ENCODE results near the gene LHFPL6. TPM values are rescaled to one million over a fixed set of nuclear protein-coding genes. Genes with fewer than 3 reads are reported as not detected.

Gene LHFPL6
- total RNA-seq, 1 experiment from 2014 or later: 3.6 TPM

GRCh38 chr13:39602277-39602613, 748 bp downstream of the LHFPL6 start:
- H3K9me3 Mint-ChIP-seq (ENCODE audit: unreplicated experiment): no peaks in the 10 kb centered on the region
- H3K36me3 Mint-ChIP-seq (ENCODE audit: insufficient read depth, unreplicated experiment): no peaks in the 10 kb centered on the region
- Histone ChIP-seq H3K27me3 (replicated peaks; ENCODE audit: control insufficient read depth, insufficient read depth, low read length) (0 out of 2 replicates have a peak, but pooled peaks cover 2% of the 10 kb centered on the region), H3K4me3 (ENCODE audit: low read depth, low read length) (peak overlapping the region; percentile 53), H3K4me1 (0 out of 2 replicates have a peak, but pooled peaks cover 4% of the 10 kb centered on the region), H3K9me3 (no peaks in the 10 kb centered on the region), H3K36me3 (ENCODE audit: control insufficient read depth, insufficient read depth, low read length) (no peaks in the 10 kb centered on the region)
- intact Hi-C loops (cut with micrococcal nuclease; ENCODE audit: unreplicated experiment): loop anchor here (2.0 to 5.0 kb wide), 3 partner anchors 37 to 455 kb away; no protein-coding TSS in a partner anchor
- CTCF ChIA-PET: interaction anchor here (0.8 to 1.0 kb wide), 2 partner anchors 185 to 196 kb away, joined by 3 to 4 read pairs; no protein-coding TSS in a partner anchor
- peak overlapping the region; percentile 83 for H3K4me3 Mint-ChIP-seq (ENCODE audit: unreplicated experiment)
- no peak for TF ChIP-seq CTCF (IDR thresholded peaks at IDR 0.05; ENCODE audit: insufficient read depth in 1 of 2, low read depth in 1 of 2, low read length in 1 of 2, severe bottlenecking in 1 of 2, unreplicated experiment in 1 of 2)
- DNase-seq: no peak
- POLR2A ChIA-PET: no interaction called here
- H3K27me3 Mint-ChIP-seq (ENCODE audit: insufficient read depth, unreplicated experiment): peaks cover 23% of the 10 kb centered on the region
- no peak overlapping the region for H3K27ac Mint-ChIP-seq (ENCODE audit: unreplicated experiment)
- BruUV-seq (replicated peaks): no TSS peak
- H3K4me1 Mint-ChIP-seq (ENCODE audit: low read depth, unreplicated experiment): peaks cover 5% of the 10 kb centered on the region

GRCh38 chr13:39601636-39602035, 1.4 kb downstream of the LHFPL6 start:
- Histone ChIP-seq H3K4me1 (0 out of 2 replicates have a peak, but pooled peaks cover 4% of the 10 kb centered on the region), H3K36me3 (ENCODE audit: control insufficient read depth, insufficient read depth, low read length) (no peaks in the 10 kb centered on the region), H3K4me3 (ENCODE audit: low read depth, low read length) (no peak overlapping the region), H3K9me3 (no peaks in the 10 kb centered on the region), H3K27me3 (replicated peaks; ENCODE audit: control insufficient read depth, insufficient read depth, low read length) (0 out of 2 replicates have a peak, but pooled peaks cover 2% of the 10 kb centered on the region)
- peak overlapping the region; percentile 83 for H3K4me3 Mint-ChIP-seq (ENCODE audit: unreplicated experiment)
- no peaks in the 10 kb centered on the region for H3K36me3 Mint-ChIP-seq (ENCODE audit: insufficient read depth, unreplicated experiment)
- no TSS peak for BruUV-seq (replicated peaks)
- intact Hi-C loops (cut with micrococcal nuclease; ENCODE audit: unreplicated experiment): loop anchor here (2.0 to 5.0 kb wide), 3 partner anchors 37 to 454 kb away; no protein-coding TSS in a partner anchor
- peaks cover 23% of the 10 kb centered on the region for H3K27me3 Mint-ChIP-seq (ENCODE audit: insufficient read depth, unreplicated experiment)
- H3K27ac Mint-ChIP-seq (ENCODE audit: unreplicated experiment): no peak overlapping the region
- H3K4me1 Mint-ChIP-seq (ENCODE audit: low read depth, unreplicated experiment): peaks cover 5% of the 10 kb centered on the region
- POLR2A ChIA-PET: no interaction called here
- CTCF ChIA-PET: no interaction called here
- H3K9me3 Mint-ChIP-seq (ENCODE audit: unreplicated experiment): no peaks in the 10 kb centered on the region
- no peak for TF ChIP-seq CTCF (IDR thresholded peaks at IDR 0.05; ENCODE audit: insufficient read depth in 1 of 2, low read depth in 1 of 2, low read length in 1 of 2, severe bottlenecking in 1 of 2, unreplicated experiment in 1 of 2)
- DNase-seq: no peak

- no peak overlapping the region for H3K27ac Mint-ChIP-seq (ENCODE audit: unreplicated experiment)
- TF ChIP-seq CTCF (IDR thresholded peaks at IDR 0.05; ENCODE audit: insufficient read depth in 1 of 2, low read depth in 1 of 2, low read length in 1 of 2, severe bottlenecking in 1 of 2, unreplicated experiment in 1 of 2): no peak
Observed at GRCh38 chr13:39600766-39601165, 2.2 kb downstream of the LHFPL6 start.

More at GRCh38 chr13:39600766-39601165, 2.2 kb downstream of the LHFPL6 start:
- Histone ChIP-seq H3K27me3 (replicated peaks; ENCODE audit: control insufficient read depth, insufficient read depth, low read length) (0 out of 2 replicates have a peak, but pooled peaks cover 2% of the 10 kb centered on the region), H3K4me3 (ENCODE audit: low read depth, low read length) (no peak overlapping the region), H3K9me3 (no peaks in the 10 kb centered on the region), H3K36me3 (ENCODE audit: control insufficient read depth, insufficient read depth, low read length) (no peaks in the 10 kb centered on the region), H3K4me1 (0 out of 2 replicates have a peak, but pooled peaks cover 4% of the 10 kb centered on the region)
- Mint-ChIP-seq H3K4me3 (ENCODE audit: unreplicated experiment) (peak overlapping the region; percentile 36), H3K27me3 (ENCODE audit: insufficient read depth, unreplicated experiment) (peaks cover 23% of the 10 kb centered on the region), H3K4me1 (ENCODE audit: low read depth, unreplicated experiment) (peaks cover 5% of the 10 kb centered on the region), H3K9me3 (ENCODE audit: unreplicated experiment) (no peaks in the 10 kb centered on the region), H3K36me3 (ENCODE audit: insufficient read depth, unreplicated experiment) (no peaks in the 10 kb centered on the region)
- peak in 1 of 2 experiments; percentile 15 for DNase-seq
- intact Hi-C loops (cut with micrococcal nuclease; ENCODE audit: unreplicated experiment): loop anchor here (5.0 kb wide), 1 partner anchor 453 kb away; no protein-coding TSS in a partner anchor
- POLR2A ChIA-PET: no interaction called here
- CTCF ChIA-PET: no interaction called here
- no TSS peak for BruUV-seq (replicated peaks)
